Heart left ventricle (tissue), 13 donors: Measurements from ENCODE around the gene SOX9.

Experiments used
- POLR2A ChIP-seq, 2 donors: fragments of 450-650 bp; IDR thresholded peaks; one replicate each; pipeline ENCODE4 v1.6.1; 2017; ENCODE audit warnings: antibody characterized with exemption in 2 of 2, mild to moderate bottlenecking in 2 of 2, moderate library complexity in 2 of 2
- TF ChIP-seq, protein P1 (sequence below), 12 donors: fragments of 200-600 bp; sonication (generic) in 4 of 12; IDR thresholded peaks; one replicate each; pipeline versions ENCODE4 v1.5.0 to v1.8.0; 2018 to 2022; ENCODE audit warnings: antibody characterized with exemption in 12 of 12, mild to moderate bottlenecking in 5 of 12
- donor health status: ischemic (EF 13 %, LVEDD 7.1; RV severe dilation, severe dysfunction).
- donor health status: DM: no; HTN: yes; CAD: no.
- donor health status: DM: no; HTN: no; CAD: no.
- donor health status: ischemic (EF 25% LVEDD 6.9; RV normal size, moderate dysfunction).
- donor health status: ischemic (EF 25% LVEDD 5.7; RV mildly dilated, moderate dysfunction).
- donor health status: ischemic (EF 35%, LVEDD 5.7; RV mildly dilated, moderate dysfunction).
- donor health status: nonischemic (EF 11% LVEDD 7.7; RV severe dilation, severe dysfunction).
- donor health status: DM: yes; HTN: yes; CAD: no.
- donor health status: PGD.
- donor health status: ischemic (EF 29% LVEDD 5.4; RV normal size, mild dysfunction).
- donor health status: nonischemic (EF 23%, LVEDD 6.1; RV moderate dilation, normal function).

DNA sequence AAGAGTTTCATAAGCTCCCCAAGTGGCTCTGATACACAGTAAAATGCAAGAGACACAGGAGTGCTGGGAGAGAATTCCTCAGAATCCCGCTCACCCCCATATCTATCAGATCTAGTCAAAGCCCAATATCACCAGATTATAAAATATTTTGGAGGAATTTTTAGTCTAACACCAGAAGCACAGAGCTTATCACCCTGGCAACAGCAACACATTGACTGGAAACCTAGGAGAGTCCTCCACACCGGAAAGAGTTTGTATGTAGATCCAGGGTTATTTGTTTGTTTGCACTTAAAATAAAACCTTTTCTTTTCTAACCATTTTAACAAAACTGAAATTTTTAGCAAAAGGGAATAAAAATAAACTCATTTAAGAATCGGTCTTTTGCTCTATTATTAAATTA lies 7.2 kb downstream of the SOX9 start:
- TF ChIP-seq, protein P1, sequence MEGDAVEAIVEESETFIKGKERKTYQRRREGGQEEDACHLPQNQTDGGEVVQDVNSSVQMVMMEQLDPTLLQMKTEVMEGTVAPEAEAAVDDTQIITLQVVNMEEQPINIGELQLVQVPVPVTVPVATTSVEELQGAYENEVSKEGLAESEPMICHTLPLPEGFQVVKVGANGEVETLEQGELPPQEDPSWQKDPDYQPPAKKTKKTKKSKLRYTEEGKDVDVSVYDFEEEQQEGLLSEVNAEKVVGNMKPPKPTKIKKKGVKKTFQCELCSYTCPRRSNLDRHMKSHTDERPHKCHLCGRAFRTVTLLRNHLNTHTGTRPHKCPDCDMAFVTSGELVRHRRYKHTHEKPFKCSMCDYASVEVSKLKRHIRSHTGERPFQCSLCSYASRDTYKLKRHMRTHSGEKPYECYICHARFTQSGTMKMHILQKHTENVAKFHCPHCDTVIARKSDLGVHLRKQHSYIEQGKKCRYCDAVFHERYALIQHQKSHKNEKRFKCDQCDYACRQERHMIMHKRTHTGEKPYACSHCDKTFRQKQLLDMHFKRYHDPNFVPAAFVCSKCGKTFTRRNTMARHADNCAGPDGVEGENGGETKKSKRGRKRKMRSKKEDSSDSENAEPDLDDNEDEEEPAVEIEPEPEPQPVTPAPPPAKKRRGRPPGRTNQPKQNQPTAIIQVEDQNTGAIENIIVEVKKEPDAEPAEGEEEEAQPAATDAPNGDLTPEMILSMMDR (IDR thresholded peaks at IDR 0.05), result no peak
- TF ChIP-seq POLR2A (IDR thresholded peaks at IDR 0.05), result no peak
